B cell (primary cell): Measurements from ENCODE around the gene FOXO1. TPM values are rescaled to one million over a fixed set of nuclear protein-coding genes. Genes with fewer than 3 reads are reported as not detected.

Experiments
- ATAC-seq: fragments of 200-7000 bp; cut with Tn5 transposase; one replicate; pipeline ENCODE4 v1.10.0; 2021; ENCODE audit warnings: low read depth, mild to moderate bottlenecking, moderate number of reproducible peaks, moderate library complexity
- CTCF ChIA-PET: fragments of 350-600 bp; sonication (Branson Sonifier 250); formaldehyde crosslinking; loops from one replicate; lab custom pipeline; 2021; ENCODE audit warnings: antibody characterized with exemption, inconsistent platforms; lab: Charles Lee
- POLR2A ChIA-PET: fragments of 350-600 bp; sonication (Branson Sonifier 250); formaldehyde crosslinking; loops from one replicate; lab custom pipeline; 2021; ENCODE audit warnings: antibody characterized with exemption; lab: Charles Lee
- DNase-seq: peaks from one replicate; pipeline ENCODE4 v3.0.0; 2013
- H2AFZ ChIP-seq: 2 replicates; pipeline ENCODE4 v1.6.1; 2012; ENCODE audit warnings: mild to moderate bottlenecking, low read depth, low read length; ENCODE audit not compliant: insufficient read depth, poor library complexity, severe bottlenecking
- H3K27ac ChIP-seq, 2 donors: 1 replicate in 1 of 2; 2 replicates in 1 of 2; pipeline ENCODE4 v1.5.1; 2012 to 2013; ENCODE audit warnings: low read length in 2 of 2, mild to moderate bottlenecking in 2 of 2, moderate library complexity in 1 of 2
- H3K27me3 ChIP-seq, 4 experiments: fragments of 200-600 bp in 1 of 4; sonication (generic) in 1 of 4; replicated peaks in 1 of 4; 1 replicate in 2 of 4; 2 replicates in 2 of 4; pipeline versions ENCODE4 v1.6.1 to v1.7.0; 2013 to 2016; ENCODE audit warnings: low read length in 3 of 4, mild to moderate bottlenecking in 2 of 4, mixed read lengths in 1 of 4, moderate library complexity in 1 of 4; ENCODE audit not compliant: insufficient read depth in 4 of 4, control insufficient read depth in 3 of 4; ENCODE audit errors: control extremely low read depth in 1 of 4
- H3K36me3 ChIP-seq, 2 experiments: replicated peaks in 1 of 2; 1 replicate in 1 of 2; 2 replicates in 1 of 2; pipeline versions ENCODE4 v1.6.1 to v1.7.1; 2013; ENCODE audit warnings: low read length in 1 of 2; ENCODE audit not compliant: insufficient read depth in 2 of 2, control insufficient read depth in 1 of 2; ENCODE audit errors: control extremely low read depth in 1 of 2, extremely low read depth in 1 of 2
- H3K4me1 ChIP-seq, 2 donors: fragments of 200-600 bp in 1 of 2; sonication (generic) in 1 of 2; 1 replicate in 1 of 2; 2 replicates in 1 of 2; pipeline versions ENCODE4 v1.5.1 to v1.6.1; 2013 to 2017; ENCODE audit warnings: low read length in 2 of 2; ENCODE audit not compliant: control insufficient read depth in 2 of 2, insufficient read depth in 2 of 2
- H3K4me2 ChIP-seq: replicated peaks from 2 replicates; pipeline ENCODE3; 2012; ENCODE audit warnings: mild to moderate bottlenecking, low read depth, low read length; ENCODE audit not compliant: poor library complexity, severe bottlenecking
- H3K4me3 ChIP-seq, 5 experiments: fragments of 200-600 bp in 1 of 5; sonication (generic) in 1 of 5; 1 replicate in 3 of 5; 2 replicates in 2 of 5; pipeline versions ENCODE4 v1.5.1 to v1.7.0; 2011 to 2016; ENCODE audit warnings: low read length in 4 of 5, mild to moderate bottlenecking in 4 of 5, low read depth in 2 of 5, control low read depth in 1 of 5, moderate library complexity in 1 of 5; ENCODE audit not compliant: insufficient read depth in 1 of 5; ENCODE audit errors: control extremely low read depth in 1 of 5, extremely low read depth in 1 of 5
- H3K79me2 ChIP-seq: fragments of 200-600 bp; sonication (generic); one replicate; pipeline ENCODE4 v1.6.0; 2016; ENCODE audit warnings: low read length; ENCODE audit not compliant: control insufficient read depth, insufficient read depth
- H3K9ac ChIP-seq: fragments of 200-600 bp; sonication (generic); 2 replicates; pipeline ENCODE4 v1.6.1; 2017; ENCODE audit warnings: mild to moderate bottlenecking, low read length, moderate library complexity
- H3K9me3 ChIP-seq, 3 donors: one replicate each; pipeline versions ENCODE4 v1.6.1 to v1.7.1; 2013; ENCODE audit warnings: low read length in 2 of 3; ENCODE audit not compliant: control insufficient read depth in 2 of 3, insufficient read depth in 1 of 3; ENCODE audit errors: control extremely low read depth in 1 of 3
- H4K20me1 ChIP-seq: 2 replicates; pipeline ENCODE4 v1.6.0; 2012; ENCODE audit warnings: mild to moderate bottlenecking, low read length; ENCODE audit not compliant: insufficient read depth, control insufficient read depth, poor library complexity, severe bottlenecking
- H3K27ac Mint-ChIP-seq: one replicate; pipeline ENCODE4 v1.8.0; 2021; ENCODE audit warnings: mixed read lengths
- H3K27me3 Mint-ChIP-seq: one replicate; pipeline ENCODE4 v1.8.0; 2021; ENCODE audit warnings: mixed read lengths
- H3K4me1 Mint-ChIP-seq: one replicate; pipeline ENCODE4 v1.8.0; 2021; ENCODE audit warnings: mixed read lengths
- H3K4me3 Mint-ChIP-seq: one replicate; pipeline ENCODE4 v1.8.0; 2021; ENCODE audit warnings: mixed read lengths
- H3K9me3 Mint-ChIP-seq: one replicate; pipeline ENCODE4 v1.8.0; 2022; ENCODE audit warnings: mixed read lengths; ENCODE audit not compliant: insufficient read depth
- CTCF ChIP-seq: fragments of 200-600 bp; IDR thresholded peaks from one replicate; pipeline ENCODE4 v1.8.0; 2022; ENCODE audit warnings: antibody characterized with exemption, mild to moderate bottlenecking
- EZH2 ChIP-seq: IDR thresholded peaks from 2 replicates; pipeline ENCODE4 v1.6.1; 2012; ENCODE audit warnings: borderline replicate concordance, low read depth, mild to moderate bottlenecking, moderate library complexity, low read length; ENCODE audit not compliant: insufficient read depth, poor library complexity, severe bottlenecking
- WGBS: methylation state at CpG from one replicate; pipeline ENCODE4 v1.1.5; 2013; ENCODE audit warnings: missing lambda C conversion rate; ENCODE audit not compliant: insufficient coverage; 5-methylcytosine and 5-hydroxymethylcytosine counted together
- intact Hi-C: fragments of 100-400 bp; cut with micrococcal nuclease; formaldehyde crosslinking; loops from one replicate; pipeline ENCODE4 v1.10.0; 2022
- polyA plus RNA-seq: library from polyadenylated mRNA; depleted of rRNA; stranded (reverse); fragments of >200 nt; gene quantifications from 2 replicates; pipeline ENCODE4 v1.2.3, GENCODE V29; 2012
- total RNA-seq, 2 donors: library from RNA; stranded (reverse); fragments of 120-200 nt in 1 of 2; gene quantifications; 1 replicate in 1 of 2; 2 replicates in 1 of 2; pipeline versions ENCODE4 v1.2.3 to v1.2.4, GENCODE V29; 2013 to 2022

Gene FOXO1
- total and polyA plus RNA-seq, 2 donors (not counting 1 experiment from before 2014, with no cell fraction given), result 22.8 to 77.9 TPM

- Mint-ChIP-seq H3K4me1 (peaks cover 80% of the 10 kb centered on the region), H3K4me3 (peak overlapping the region; percentile 66), H3K27me3 (no peaks in the 10 kb centered on the region), H3K27ac (peak overlapping the region; percentile 80), H3K9me3 (no peaks in the 10 kb centered on the region)
- Histone ChIP-seq H3K27me3 (no peaks in the 10 kb centered on the region), H4K20me1 (peaks cover 49% of the 10 kb centered on the region), H3K79me2 (peaks cover 97% of the 10 kb centered on the region), H3K4me1 (peaks cover 69 to 76% of the 10 kb centered on the region in 2 donors), H3K9me3 (no peaks in the 10 kb centered on the region), H2AFZ (no peak overlapping the region), H3K9ac (peak overlapping the region; percentile 1), H3K4me2 (peak overlapping the region; percentile 65), H3K27ac (peak overlapping the region; percentile 74 to 80), H3K4me3 (peak overlapping the region in 2 of 5 experiments; percentile 6 to 37), H3K36me3 (peaks cover 3 to 4% of the 10 kb centered on the region in 2 experiments)
- 0% methylated on average over 2 of the region's 3 CpGs for WGBS
- peak; percentile 68 for DNase-seq
- TF ChIP-seq EZH2, result no peak
- no peak for TF ChIP-seq CTCF
- ChIA-PET POLR2A (interaction anchor here (0.7 to 0.8 kb wide), 2 partner anchors 28 to 44 kb away, joined by 3 to 5 read pairs; no protein-coding TSS in a partner anchor), CTCF (interaction anchor here (0.8 kb wide), 1 partner anchor 35 kb away, joined by 3 read pairs; no protein-coding TSS in a partner anchor)
- intact Hi-C loops, result loop anchor here (2.0 to 5.0 kb wide), 4 partner anchors 17 to 43 kb away; no protein-coding TSS in a partner anchor
- peak; percentile 73 for ATAC-seq
Measured at GRCh38 chr13:40629678-40630384, 36.6 kb downstream of the FOXO1 start.

- H4K20me1 ChIP-seq, result peaks cover 68% of the 10 kb centered on the region
- no peak overlapping the region for H3K4me3 ChIP-seq
- Mint-ChIP-seq H3K27ac (peak overlapping the region; percentile 28), H3K9me3 (no peaks in the 10 kb centered on the region), H3K4me3 (peak overlapping the region; percentile 56), H3K4me1 (peaks cover 83% of the 10 kb centered on the region), H3K27me3 (no peaks in the 10 kb centered on the region)
- intact Hi-C loops, result loop anchor here (2.0 to 5.0 kb wide), 2 partner anchors 14 to 40 kb away; no protein-coding TSS in a partner anchor
- H3K27ac ChIP-seq, result peak overlapping the region in 1 of 2 donors; percentile 46
- no peak for TF ChIP-seq CTCF
- TF ChIP-seq EZH2, result no peak
- DNase-seq (no peak), ATAC-seq (no peak)
- H3K9me3 ChIP-seq, result no peaks in the 10 kb centered on the region
- H3K4me2 ChIP-seq, result peak overlapping the region; percentile 41
- peaks cover 3 to 4% of the 10 kb centered on the region in 2 experiments for H3K36me3 ChIP-seq
- H3K4me1 ChIP-seq, result peaks cover 78% of the 10 kb centered on the region in 2 donors
- no peak overlapping the region for H2AFZ ChIP-seq
- H3K9ac ChIP-seq, result no peak overlapping the region
- peaks cover 97% of the 10 kb centered on the region for H3K79me2 ChIP-seq
- CTCF ChIA-PET, result no interaction called here
- 100% methylated on average over 1 of the region's 1 CpG for WGBS
- no peaks in the 10 kb centered on the region for H3K27me3 ChIP-seq
- POLR2A ChIA-PET, result interaction anchor here (0.7 kb wide), 1 partner anchor 29 kb away, joined by 3 read pairs; no protein-coding TSS in a partner anchor
Measured at GRCh38 chr13:40626977-40627376, 39.5 kb downstream of the FOXO1 start.
